ENCODE measurements around the gene DSC1.

DSC1 gene

DNA sequence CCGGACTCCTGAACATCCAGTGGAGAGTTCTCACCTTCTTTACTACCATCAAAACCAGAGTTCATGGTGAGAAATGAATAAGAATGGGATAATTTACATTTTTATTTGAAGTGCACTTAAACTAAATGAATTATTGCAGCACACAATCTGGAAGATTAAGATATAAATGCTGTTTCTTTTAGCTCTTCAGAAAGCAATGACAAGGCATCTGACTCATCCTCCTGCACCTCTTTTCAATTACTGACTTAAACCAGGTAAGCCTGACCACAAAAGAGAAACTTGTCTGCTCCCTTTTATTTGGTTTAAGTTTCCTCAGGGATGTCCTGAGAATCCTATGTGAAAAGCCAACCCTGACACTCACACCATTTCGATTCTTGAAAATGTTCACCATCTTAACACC is 59.7 kb downstream of the DSC1 start:
- DNase-seq: no peak

GRCh38 chr18:31102025-31102684 is 60.5 kb downstream of the DSC1 start, which contains the start of gene DSC2:
DSC2 (minus strand) TSS chr18:31102421; CDS start chr18:31101971, 450 bp downstream.
- DNase-seq: no peak

GRCh38 chr18:31101183-31102024 is 61.3 kb downstream of the DSC1 start:
- no peak for DNase-seq

- no peak for DNase-seq
These were observed 62.0 kb downstream of the DSC1 start for GRCh38 chr18:31100436-31101182.

DNA sequence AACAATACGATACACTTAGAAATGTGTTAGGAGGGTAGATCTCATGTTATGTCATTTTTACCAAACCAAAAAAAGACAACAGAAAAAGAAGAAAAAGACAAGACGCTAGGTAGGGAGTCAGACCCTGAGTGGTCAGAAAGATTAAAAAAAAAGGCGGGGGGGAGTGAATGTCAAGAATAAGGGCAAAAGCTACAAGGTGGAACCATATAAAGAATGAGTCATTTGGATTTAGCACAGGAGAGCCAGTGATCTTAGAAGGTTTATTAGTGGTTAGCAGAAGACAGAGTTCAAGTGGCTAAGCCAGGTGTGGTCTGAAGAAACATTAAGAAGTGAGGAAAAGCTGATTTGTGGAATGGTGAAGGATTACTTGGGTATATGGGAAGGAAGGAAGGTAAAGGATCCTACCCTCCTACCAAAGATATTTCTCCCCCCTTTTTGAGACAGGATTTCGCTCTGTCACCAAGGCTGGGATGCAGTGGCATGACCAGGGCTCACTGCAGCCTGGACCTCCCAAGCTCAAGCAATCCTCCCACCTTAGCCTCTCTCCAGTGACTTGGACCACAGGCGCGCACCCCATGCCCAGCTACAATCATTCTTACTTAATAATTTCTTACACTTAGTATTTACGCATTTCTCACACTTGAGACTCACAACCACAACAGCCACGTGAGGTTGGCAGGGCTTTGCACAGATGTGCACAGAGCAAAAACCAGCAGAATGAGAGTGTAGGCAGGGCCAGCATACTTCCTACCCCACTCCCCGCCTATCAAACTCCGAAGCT is 63.0 kb downstream of the DSC1 start:
- DNase-seq: no peak

DNA sequence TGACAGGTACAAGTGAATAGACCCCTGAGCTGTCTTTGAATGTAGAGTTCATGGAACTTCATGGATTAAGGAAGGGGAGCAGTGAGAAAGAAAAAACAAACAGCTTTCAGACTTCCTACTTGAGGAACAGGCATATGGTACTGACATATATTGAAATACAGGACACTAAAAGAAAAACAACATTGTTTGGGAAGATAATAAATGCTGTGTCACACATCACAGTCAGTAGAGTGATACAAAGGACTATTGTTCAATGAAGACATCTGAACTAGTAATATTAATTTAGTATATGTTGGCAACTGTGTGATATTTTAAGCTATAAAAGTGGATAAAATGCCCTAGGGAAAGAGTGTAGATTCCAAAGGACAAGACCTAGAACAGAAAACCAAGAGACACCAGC is 63.8 kb downstream of the DSC1 start:
- no peak for DNase-seq

DNA sequence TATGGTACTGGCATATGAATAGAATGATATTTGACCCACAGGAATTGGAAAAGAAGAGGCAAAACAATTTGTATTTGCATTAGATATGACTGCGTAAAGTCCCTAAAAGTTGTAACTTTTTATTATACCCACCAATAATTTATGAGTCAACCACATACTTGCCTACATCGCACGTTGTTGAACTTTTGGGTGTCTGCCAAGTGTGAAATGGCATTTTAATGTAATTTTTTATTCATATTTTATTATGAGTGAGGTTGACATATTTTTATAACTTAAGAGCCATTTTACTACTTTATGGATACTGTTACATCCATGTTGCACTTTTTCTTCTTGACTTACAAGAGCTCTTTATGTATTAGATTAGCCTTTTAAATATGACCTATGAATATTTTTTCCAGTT is 65.0 kb downstream of the DSC1 start:
- DNase-seq: no peak

DNA sequence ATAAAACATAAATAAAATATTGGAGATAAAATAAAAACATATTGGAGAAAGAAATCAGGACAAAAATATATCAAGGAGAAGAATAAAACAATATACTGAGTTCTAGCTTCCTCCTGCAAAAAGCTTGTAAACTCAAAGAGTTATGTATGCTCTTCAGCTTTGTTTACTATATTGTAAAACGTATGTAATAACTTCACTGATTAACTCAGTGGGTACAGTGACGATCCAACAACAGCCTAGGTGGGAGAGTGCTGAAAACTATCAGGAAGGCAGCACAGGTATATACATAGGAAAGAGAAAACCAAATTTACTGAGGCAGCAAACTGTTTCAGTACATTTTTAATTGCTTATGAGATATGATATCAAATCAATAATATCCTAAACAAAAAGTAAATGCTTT is 68.8 kb downstream of the DSC1 start:
- no peak for DNase-seq

- no peak for DNase-seq
These were observed 69.4 kb downstream of the DSC1 start for GRCh38 chr18:31093294-31093693.

- no peak for DNase-seq
These were observed 71.3 kb downstream of the DSC1 start for GRCh38 chr18:31091350-31091749.

GRCh38 chr18:31088532-31088931 is 74.1 kb downstream of the DSC1 start:
- DNase-seq: no peak

- no peak for DNase-seq
These were observed 82.7 kb downstream of the DSC1 start for GRCh38 chr18:31079973-31080372.

All from stimulated activated CD4-positive, alpha-beta T cell treated with anti-CD3 and anti-CD28 coated beads, Interleukin-4, amount 100 ng/mL, for 1 hour (primary cell).